ENCODE data around the gene DPP3.
"Not testable (repeated sequence)": the region's sequence is repeated elsewhere in the genome, so short reads cannot be mapped to it uniquely, and the experiment has no call there.

DPP3 gene

DNA sequence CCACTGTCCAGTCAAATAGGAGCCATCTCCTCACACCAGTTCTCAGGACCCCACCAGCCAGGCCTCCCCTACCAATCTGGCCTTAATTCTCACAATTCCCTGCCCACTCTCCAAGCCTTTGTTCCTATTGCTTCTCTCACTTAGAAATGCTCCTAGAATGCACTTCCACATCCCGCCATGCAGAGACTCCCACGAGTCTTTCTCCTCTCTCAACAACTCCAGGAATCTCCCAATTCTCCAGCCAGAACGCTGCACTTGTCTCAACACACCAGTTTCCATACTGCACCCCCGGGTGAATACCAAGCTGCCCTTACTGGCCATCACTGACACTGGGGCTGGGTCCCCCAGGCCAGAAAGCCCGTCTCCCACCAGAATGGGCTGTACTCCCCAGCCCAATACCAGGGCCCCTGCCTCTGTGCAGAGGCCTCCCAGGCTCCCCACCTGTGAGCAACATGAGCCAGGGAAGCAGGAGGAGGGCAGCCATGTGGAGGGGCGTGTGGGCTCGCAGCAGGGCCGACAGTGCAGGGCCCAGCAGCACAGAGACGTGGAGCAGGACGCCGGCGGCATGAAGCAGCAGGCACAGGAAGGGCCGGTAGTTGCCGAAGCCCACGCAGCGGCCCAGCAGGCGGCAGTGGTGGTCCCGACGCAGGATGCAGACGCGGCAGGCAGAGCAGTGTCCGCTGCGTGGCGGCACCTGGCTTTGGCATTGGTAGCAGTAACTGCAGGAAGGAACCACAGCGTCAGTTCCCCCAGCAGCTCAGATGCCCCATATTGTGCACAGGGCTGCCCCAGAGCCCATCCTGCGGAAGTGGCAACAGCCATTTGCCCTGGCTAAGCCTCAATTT is 63.3 kb downstream of the DPP3 start:
- H3K4me3 ChIP-seq (replicated peaks in 1 of 2; ENCODE audit: low read depth in 2 of 2, low read length in 2 of 2) = no peak overlapping the region
- TF ChIP-seq CTCF (IDR thresholded peaks at IDR 0.05; ENCODE audit: low read depth, low read length) = peak; percentile 54
- peak; percentile 43 to 65 for DNase-seq (ENCODE audit: low read depth in 2 of 2)

- H3K4me3 ChIP-seq (replicated peaks in 1 of 2; ENCODE audit: low read depth in 2 of 2, low read length in 2 of 2) = peak overlapping the region; percentile 65 to 76
- not testable (repeated sequence) for DNase-seq (ENCODE audit: low read depth in 2 of 2)
Observed at GRCh38 chr11:66544952-66545351, 64.7 kb downstream of the DPP3 start.

- no peak for TF ChIP-seq CTCF (IDR thresholded peaks at IDR 0.05; ENCODE audit: low read depth, low read length)
- peak within 1 kb of the TSS; percentile 65 to 76 for H3K4me3 ChIP-seq (replicated peaks in 1 of 2; ENCODE audit: low read depth in 2 of 2, low read length in 2 of 2)
- DNase-seq (ENCODE audit: low read depth in 2 of 2) = peak; percentile 98 to 99
Observed at GRCh38 chr11:66545701-66546367, 65.6 kb downstream of the DPP3 start, which contains the start of gene ZDHHC24. ZDHHC24 (minus strand) TSS chr11:66546048; CDS start chr11:66546003, 45 bp downstream.

DNA sequence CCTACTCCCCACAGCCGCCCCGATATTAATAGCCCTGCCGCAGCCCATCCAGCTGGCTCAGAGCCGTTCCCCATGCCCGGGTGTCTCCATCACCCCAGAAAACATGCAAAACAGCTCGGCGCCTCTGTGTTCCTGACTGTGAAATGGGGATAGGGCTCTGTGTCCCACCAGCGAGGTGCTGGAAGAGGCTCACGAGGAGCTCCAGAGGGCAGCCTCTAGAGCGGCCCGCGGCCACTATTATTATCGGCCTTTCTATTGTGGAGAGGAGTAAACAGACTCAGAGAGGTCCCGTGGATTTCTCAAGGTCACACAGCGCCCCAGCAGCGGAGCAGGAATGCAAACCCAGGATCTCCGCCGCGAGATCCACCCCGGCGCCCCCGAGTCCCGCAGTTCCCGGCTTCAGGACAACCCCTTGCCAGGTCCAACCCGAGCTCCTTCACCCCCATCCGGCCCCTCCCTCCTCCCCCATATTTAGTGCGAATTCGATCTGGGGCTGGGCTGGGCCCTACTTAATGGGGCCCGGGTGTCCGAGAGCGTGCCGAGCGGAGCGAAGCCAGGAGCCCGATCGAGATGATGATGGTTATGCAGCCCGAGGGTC is 66.2 kb downstream of the DPP3 start, which contains the start of gene ACTN3:
ACTN3 (plus strand) TSS at position 536 of the 598 bp plus-strand sequence; CDS start at position 571, 35 bp downstream.
- peak in 1 of 2 donors; percentile 46 for DNase-seq (ENCODE audit: low read depth in 2 of 2)
- peak within 1 kb of the TSS; percentile 65 to 76 for H3K4me3 ChIP-seq (replicated peaks in 1 of 2; ENCODE audit: low read depth in 2 of 2, low read length in 2 of 2)
- TF ChIP-seq CTCF (IDR thresholded peaks at IDR 0.05; ENCODE audit: low read depth, low read length) = no peak

- H3K4me3 ChIP-seq (replicated peaks in 1 of 2; ENCODE audit: low read depth in 2 of 2, low read length in 2 of 2) = no peak overlapping the region
- no peak for DNase-seq (ENCODE audit: low read depth in 2 of 2)
- TF ChIP-seq CTCF (IDR thresholded peaks at IDR 0.05; ENCODE audit: low read depth, low read length) = no peak
Observed at GRCh38 chr11:66546966-66547661, 66.9 kb downstream of the DPP3 start.

GRCh38 chr11:66547662-66548009 is 67.4 kb downstream of the DPP3 start:
- TF ChIP-seq CTCF (IDR thresholded peaks at IDR 0.05; ENCODE audit: low read depth, low read length) = no peak

More at GRCh38 chr11:66547662-66548009, 67.4 kb downstream of the DPP3 start:
- no peak for DNase-seq (ENCODE audit: low read depth in 2 of 2)
- no peak overlapping the region for H3K4me3 ChIP-seq (replicated peaks in 1 of 2; ENCODE audit: low read depth in 2 of 2, low read length in 2 of 2)
